Stimulated activated CD4-positive, alpha-beta T cell treated with anti-CD3 and anti-CD28 coated beads, TNF-alpha, amount 100 ng/mL, for 1 hour (primary cell): ENCODE data around the gene SELL.
"Not testable (repeated sequence)": the region's sequence is repeated elsewhere in the genome, so short reads cannot be mapped to it uniquely, and the experiment has no call there.

Experiments used
- DNase-seq, 3 donors: peaks; one replicate each; pipeline ENCODE4 v3.0.0-alpha.2; 2020; ENCODE audit warnings: low read depth in 3 of 3, low spot score in 1 of 3

Gene SELL

GRCh38 chr1:169670244-169670643 lies 41.2 kb downstream of the SELL start:
- not testable (repeated sequence) for DNase-seq

- DNase-seq = not testable (repeated sequence)
These were observed 43.5 kb downstream of the SELL start for GRCh38 chr1:169667699-169668596.

- DNase-seq = not testable (repeated sequence)
These were observed 44.2 kb downstream of the SELL start for GRCh38 chr1:169667227-169667639.

- DNase-seq = not testable (repeated sequence)
These were observed 48.7 kb downstream of the SELL start for GRCh38 chr1:169662680-169663079.

- DNase-seq = not testable (repeated sequence)
These were observed 50.4 kb downstream of the SELL start for GRCh38 chr1:169661066-169661465.

- DNase-seq = not testable (repeated sequence)
These were observed 52.6 kb downstream of the SELL start for GRCh38 chr1:169658777-169659176.

GRCh38 chr1:169653873-169654272 lies 57.5 kb downstream of the SELL start:
- no peak for DNase-seq

- DNase-seq = no peak
These were observed 60.4 kb downstream of the SELL start for GRCh38 chr1:169651035-169651434.

GRCh38 chr1:169650551-169650950 lies 60.9 kb downstream of the SELL start:
- DNase-seq = no peak

- no peak for DNase-seq
These were observed 62.7 kb downstream of the SELL start for GRCh38 chr1:169648709-169649108.

- no peak for DNase-seq
These were observed 63.2 kb downstream of the SELL start for GRCh38 chr1:169648187-169648586.

- no peak for DNase-seq
These were observed 63.9 kb downstream of the SELL start for GRCh38 chr1:169647512-169647911.

GRCh38 chr1:169644297-169644696 lies 67.1 kb downstream of the SELL start:
- no peak for DNase-seq
